Bronchial epithelial cell (primary cell): Measurements from ENCODE around the gene MYO1H. TPM values are rescaled to one million over a fixed set of nuclear protein-coding genes. Genes with fewer than 3 reads are reported as not detected.

Experiments used
- DNase-seq: peaks from one replicate; pipeline ENCODE4 v3.0.0-alpha.2; 2010; ENCODE audit warnings: low read depth
- FAIRE-seq: peaks from 2 replicates; lab custom pipeline; 2011; peaks lifted over from hg19 to GRCh38; lab: Jason Lieb, UNC
- H3K27me3 ChIP-seq: 2 replicates; pipeline ENCODE4 v1.5.1; 2011; ENCODE audit warnings: low read length; ENCODE audit not compliant: control insufficient read depth, insufficient read depth
- H3K36me3 ChIP-seq: 2 replicates; pipeline ENCODE4 v1.5.1; 2011; ENCODE audit warnings: low read length; ENCODE audit not compliant: control insufficient read depth, insufficient read depth
- H3K4me3 ChIP-seq: 2 replicates; pipeline ENCODE4 v1.5.1; 2011; ENCODE audit warnings: mild to moderate bottlenecking, low read depth, low read length, control low read depth
- total RNA-seq: library from RNA; depleted of rRNA; stranded (reverse); fragments of >200 nt; gene quantifications from 2 replicates; pipeline ENCODE4 v1.2.1, GENCODE V29; 2014
- TF ChIP-seq, protein P1 (sequence below): IDR thresholded peaks from 2 replicates; pipeline ENCODE4 v1.5.1; 2011; ENCODE audit warnings: mild to moderate bottlenecking, moderate library complexity, low read length, control low read depth, inconsistent platforms; ENCODE audit not compliant: insufficient read depth, severe bottlenecking

MYO1H gene
- total RNA-seq, 1 donor from 2014 or later = not detected

DNA sequence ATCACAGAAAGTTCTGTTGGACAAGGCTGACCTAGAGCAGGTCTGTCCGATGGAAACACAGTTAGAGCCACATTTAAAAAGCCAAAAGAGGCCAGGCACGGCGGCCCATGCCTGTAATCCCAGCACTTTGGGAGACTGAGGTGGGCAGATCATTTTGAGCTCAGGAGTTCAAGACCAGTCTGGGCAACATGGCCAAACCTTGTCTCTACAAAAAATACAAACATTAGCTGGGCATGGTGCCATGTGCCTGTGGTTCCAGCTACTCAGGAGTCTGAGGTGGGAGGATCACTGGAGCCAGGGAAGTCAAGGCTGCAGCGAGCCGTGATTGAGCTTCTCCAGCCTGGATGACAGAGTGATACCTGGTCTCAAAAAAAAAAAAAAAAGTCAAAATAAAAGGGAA lies 144.7 kb downstream of the MYO1H start:
- no peak for DNase-seq
- Histone ChIP-seq H3K4me3 (no peak overlapping the region), H3K27me3 (no peaks in the 10 kb centered on the region), H3K36me3 (peaks cover 14% of the 10 kb centered on the region)
- FAIRE-seq = no peak
- TF ChIP-seq, protein P1, sequence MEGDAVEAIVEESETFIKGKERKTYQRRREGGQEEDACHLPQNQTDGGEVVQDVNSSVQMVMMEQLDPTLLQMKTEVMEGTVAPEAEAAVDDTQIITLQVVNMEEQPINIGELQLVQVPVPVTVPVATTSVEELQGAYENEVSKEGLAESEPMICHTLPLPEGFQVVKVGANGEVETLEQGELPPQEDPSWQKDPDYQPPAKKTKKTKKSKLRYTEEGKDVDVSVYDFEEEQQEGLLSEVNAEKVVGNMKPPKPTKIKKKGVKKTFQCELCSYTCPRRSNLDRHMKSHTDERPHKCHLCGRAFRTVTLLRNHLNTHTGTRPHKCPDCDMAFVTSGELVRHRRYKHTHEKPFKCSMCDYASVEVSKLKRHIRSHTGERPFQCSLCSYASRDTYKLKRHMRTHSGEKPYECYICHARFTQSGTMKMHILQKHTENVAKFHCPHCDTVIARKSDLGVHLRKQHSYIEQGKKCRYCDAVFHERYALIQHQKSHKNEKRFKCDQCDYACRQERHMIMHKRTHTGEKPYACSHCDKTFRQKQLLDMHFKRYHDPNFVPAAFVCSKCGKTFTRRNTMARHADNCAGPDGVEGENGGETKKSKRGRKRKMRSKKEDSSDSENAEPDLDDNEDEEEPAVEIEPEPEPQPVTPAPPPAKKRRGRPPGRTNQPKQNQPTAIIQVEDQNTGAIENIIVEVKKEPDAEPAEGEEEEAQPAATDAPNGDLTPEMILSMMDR = no peak

DNA sequence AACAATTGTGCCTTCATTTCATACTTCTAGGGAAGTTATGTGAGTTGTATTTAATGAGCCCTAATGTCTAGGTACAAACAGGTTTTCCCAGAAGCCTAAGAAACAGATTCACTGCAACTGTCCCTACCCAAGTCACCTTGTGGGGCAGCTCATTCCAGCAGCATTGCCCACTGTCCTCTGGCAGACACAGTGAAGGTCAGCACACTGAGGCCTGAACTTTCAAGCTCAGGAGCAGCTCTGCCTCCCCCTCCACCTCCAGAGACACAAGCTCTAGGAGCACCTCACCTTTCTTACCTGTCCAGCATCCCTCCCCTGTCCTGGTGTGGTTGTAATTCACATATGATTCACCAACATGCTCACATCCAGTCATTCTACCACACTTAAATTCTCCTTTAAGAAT lies 145.4 kb downstream of the MYO1H start:
- H3K36me3 ChIP-seq = peaks cover 14% of the 10 kb centered on the region

DNA sequence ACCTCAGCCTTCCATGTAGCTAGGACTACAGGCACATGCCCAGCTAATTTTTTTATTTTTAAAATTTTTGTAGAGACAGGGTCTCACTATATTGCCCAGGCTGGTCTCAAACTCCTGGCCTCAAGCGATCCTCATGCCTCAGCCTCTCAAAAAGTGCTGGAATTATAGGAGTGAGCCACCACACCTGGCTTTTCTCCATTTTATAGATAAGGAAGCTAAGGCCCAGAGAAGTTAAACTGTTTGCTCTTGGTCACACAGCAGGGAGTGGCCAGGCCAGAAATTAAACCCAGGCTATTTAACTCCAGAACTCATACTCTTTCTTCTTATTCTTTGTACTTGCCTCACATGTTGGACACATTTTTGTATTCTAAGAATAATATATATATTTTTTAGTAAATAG lies 146.2 kb downstream of the MYO1H start:
- Histone ChIP-seq H3K27me3 (no peaks in the 10 kb centered on the region), H3K36me3 (peaks cover 13% of the 10 kb centered on the region), H3K4me3 (no peak overlapping the region)
- no peak for DNase-seq
- TF ChIP-seq, protein P1 = no peak
- no peak for FAIRE-seq

More for the DNA sequence above, 145.4 kb downstream of the MYO1H start:
- FAIRE-seq (no peak), DNase-seq (no peak)
- TF ChIP-seq, protein P1 = no peak
- Histone ChIP-seq H3K27me3 (no peaks in the 10 kb centered on the region), H3K4me3 (no peak overlapping the region)

DNA sequence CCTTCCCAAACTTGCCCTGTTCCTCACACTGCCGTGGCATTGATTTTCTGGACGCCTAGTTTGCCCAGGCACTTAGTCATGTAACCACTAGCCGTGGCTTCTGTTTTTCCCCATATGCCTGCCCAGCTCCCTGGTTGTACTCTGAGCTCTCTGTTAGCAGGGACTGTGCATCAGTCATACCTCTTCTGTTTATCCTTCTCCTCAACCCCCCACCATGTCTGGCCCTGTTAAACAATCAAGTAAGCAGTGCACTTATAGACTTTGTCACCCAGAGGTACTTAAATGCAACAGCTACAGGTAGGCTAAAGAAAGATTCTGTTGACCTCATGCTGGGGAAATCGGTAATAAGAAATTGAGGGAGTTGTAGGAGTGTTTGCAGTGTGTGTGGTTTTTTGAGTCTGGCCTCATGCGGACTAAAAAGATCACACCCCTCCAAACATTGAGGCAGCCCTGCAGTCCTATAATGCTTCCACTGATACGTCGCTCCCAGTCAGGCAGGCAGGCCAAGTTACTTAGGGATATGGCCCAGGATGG lies 146.7 kb downstream of the MYO1H start:
- TF ChIP-seq, protein P1 = no peak
- Histone ChIP-seq H3K4me3 (no peak overlapping the region), H3K36me3 (peaks cover 14% of the 10 kb centered on the region), H3K27me3 (no peaks in the 10 kb centered on the region)
- FAIRE-seq (no peak), DNase-seq (no peak)

DNA sequence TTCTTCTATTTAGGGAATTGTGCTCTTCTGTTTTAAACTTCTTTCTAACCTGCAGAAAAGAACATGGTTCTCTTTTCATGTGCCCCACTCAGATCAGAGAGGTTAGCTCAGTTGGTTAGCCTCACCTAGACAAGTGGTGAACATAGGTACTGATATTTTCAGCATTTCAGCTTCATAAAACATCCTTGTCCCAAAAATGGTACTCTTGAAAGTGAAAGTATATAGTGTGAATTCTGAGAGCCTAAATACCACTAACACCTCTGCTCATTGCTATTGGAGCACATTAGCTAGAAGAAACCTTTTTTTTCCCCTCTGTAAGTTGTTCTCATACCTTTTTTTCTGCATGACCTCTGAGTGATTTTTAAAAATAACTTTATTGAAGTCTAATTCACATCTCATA lies 147.3 kb downstream of the MYO1H start:
- no peak overlapping the region for H3K4me3 ChIP-seq
- no peak for DNase-seq
- no peaks in the 10 kb centered on the region for H3K27me3 ChIP-seq
- TF ChIP-seq, protein P1 = no peak
- FAIRE-seq = no peak
- peaks cover 13% of the 10 kb centered on the region for H3K36me3 ChIP-seq

DNA sequence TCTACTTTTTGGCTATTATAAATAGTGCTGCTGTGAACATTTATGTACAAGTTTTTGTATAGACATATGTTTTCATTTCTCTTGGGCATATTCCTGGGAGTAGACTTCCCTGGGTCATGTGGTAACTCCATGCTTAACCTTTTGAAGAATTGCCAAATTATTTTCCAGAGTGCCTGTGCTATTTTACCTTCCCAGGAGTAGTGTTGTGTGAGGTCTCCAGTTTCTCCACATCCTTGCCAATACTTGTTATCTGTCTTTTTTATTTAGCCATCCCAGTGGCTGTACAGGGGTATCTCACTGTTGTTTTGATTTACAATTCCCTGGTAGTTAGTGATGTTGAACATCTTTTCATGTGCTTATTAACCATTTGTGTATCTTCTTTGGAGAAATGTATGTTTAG lies 148.6 kb downstream of the MYO1H start:
- FAIRE-seq = no peak
- H3K27me3 ChIP-seq = no peaks in the 10 kb centered on the region
- no peak for DNase-seq
- TF ChIP-seq, protein P1 = no peak
- H3K4me3 ChIP-seq = no peak overlapping the region
- peaks cover 20% of the 10 kb centered on the region for H3K36me3 ChIP-seq
